ENCODE results near the gene POR. TPM values are rescaled to one million over a fixed set of nuclear protein-coding genes. Genes with fewer than 3 reads are reported as not detected.

Gene POR
- polyA plus RNA-seq, 1 donor from 2014 or later, result 61.2 TPM

GRCh38 chr7:75948179-75948578 is 33.2 kb downstream of the POR start:
- Histone ChIP-seq H3K9me2 (ENCODE audit: insufficient read depth, low read length) (no peaks in the 10 kb centered on the region), H3K9ac (ENCODE audit: low read length) (no peak overlapping the region), H3K79me2 (replicated peaks; ENCODE audit: insufficient read depth, low read length) (no peaks in the 10 kb centered on the region), H3K9me3 (ENCODE audit: low read length) (no peaks in the 10 kb centered on the region), H3K4me3 (ENCODE audit: low read length) (no peak overlapping the region), H3K36me3 (ENCODE audit: insufficient read depth, low read length) (no peaks in the 10 kb centered on the region), H3K27ac (ENCODE audit: low read length) (no peak overlapping the region), H3F3A (ENCODE audit: insufficient read depth, low read length, poor library complexity, severe bottlenecking) (no peaks in the 10 kb centered on the region), H3K4me2 (ENCODE audit: low read length) (no peak overlapping the region), H4K20me1 (ENCODE audit: insufficient read depth) (no peaks in the 10 kb centered on the region), H2AFZ (ENCODE audit: low read depth, low read length) (no peak overlapping the region), H3K27me3 (ENCODE audit: insufficient read depth, low read depth, low read length) (no peaks in the 10 kb centered on the region)
- no peak for TF ChIP-seq EZH2 (IDR thresholded peaks at IDR 0.05; ENCODE audit: borderline replicate concordance, insufficient read depth, low read length, poor library complexity, severe bottlenecking)
- TF ChIP-seq MXI1 (conservative IDR thresholded peaks at IDR 0.05; ENCODE audit: poor library complexity, severe bottlenecking), result no peak
- TF ChIP-seq REST (IDR thresholded peaks at IDR 0.05; ENCODE audit: borderline replicate concordance), result no peak
- TF ChIP-seq RAD21 (conservative IDR thresholded peaks at IDR 0.05), result no peak
- TF ChIP-seq EP300 (conservative IDR thresholded peaks at IDR 0.05; ENCODE audit: poor library complexity, severe bottlenecking), result no peak

GRCh38 chr7:75950111-75950681 is 35.2 kb downstream of the POR start:
- no peak overlapping the region for H3K27ac ChIP-seq (ENCODE audit: low read length)
- no peak for TF ChIP-seq SMC3 (conservative IDR thresholded peaks at IDR 0.05; ENCODE audit: poor library complexity)
- no peak for TF ChIP-seq EZH2 (IDR thresholded peaks at IDR 0.05; ENCODE audit: borderline replicate concordance, insufficient read depth, low read length, poor library complexity, severe bottlenecking)
- no peak for TF ChIP-seq TAF1 (IDR thresholded peaks at IDR 0.05; ENCODE audit: low read depth)
- TF ChIP-seq CTCF (IDR thresholded peaks at IDR 0.05; ENCODE audit: poor library complexity, severe bottlenecking), result no peak
- TF ChIP-seq POLR2AphosphoS5 (IDR thresholded peaks at IDR 0.05), result no peak
- no peak for TF ChIP-seq REST (IDR thresholded peaks at IDR 0.05; ENCODE audit: borderline replicate concordance)
- no peak for TF ChIP-seq EP300 (conservative IDR thresholded peaks at IDR 0.05; ENCODE audit: poor library complexity, severe bottlenecking)
- no peak for TF ChIP-seq RAD21 (conservative IDR thresholded peaks at IDR 0.05)
- no peak for TF ChIP-seq MXI1 (conservative IDR thresholded peaks at IDR 0.05; ENCODE audit: poor library complexity, severe bottlenecking)
- H3K27me3 ChIP-seq (ENCODE audit: insufficient read depth, low read depth, low read length), result no peaks in the 10 kb centered on the region
- no peaks in the 10 kb centered on the region for H3K9me3 ChIP-seq (ENCODE audit: low read length)
- no peaks in the 10 kb centered on the region for H3F3A ChIP-seq (ENCODE audit: insufficient read depth, low read length, poor library complexity, severe bottlenecking)
- no peak overlapping the region for H3K4me2 ChIP-seq (ENCODE audit: low read length)
- H3K9me2 ChIP-seq (ENCODE audit: insufficient read depth, low read length), result no peaks in the 10 kb centered on the region
- H3K36me3 ChIP-seq (ENCODE audit: insufficient read depth, low read length), result no peaks in the 10 kb centered on the region
- no peak overlapping the region for H3K4me3 ChIP-seq (ENCODE audit: low read length)
- H2AFZ ChIP-seq (ENCODE audit: low read depth, low read length), result no peak overlapping the region
- H3K79me2 ChIP-seq (replicated peaks; ENCODE audit: insufficient read depth, low read length), result no peaks in the 10 kb centered on the region
- H4K20me1 ChIP-seq (ENCODE audit: insufficient read depth), result no peaks in the 10 kb centered on the region
- H3K9ac ChIP-seq (ENCODE audit: low read length), result no peak overlapping the region

All from neural cell (in vitro differentiated cells).